ENCODE results near the gene PPP1R15A.
"Not testable (repeated sequence)": the region's sequence is repeated elsewhere in the genome, so short reads cannot be mapped to it uniquely, and the experiment has no call there.

PPP1R15A gene

GRCh38 chr19:48881741-48882657 lies 9.8 kb downstream of the PPP1R15A start:
- no peak for DNase-seq

GRCh38 chr19:48883726-48884125 lies 11.5 kb downstream of the PPP1R15A start:
- DNase-seq, result no peak

GRCh38 chr19:48887861-48888612 lies 15.8 kb downstream of the PPP1R15A start:
- DNase-seq, result no peak

- not testable (repeated sequence) for DNase-seq
Observed at GRCh38 chr19:48889496-48889895, 17.3 kb downstream of the PPP1R15A start.

GRCh38 chr19:48890551-48890950 lies 18.3 kb downstream of the PPP1R15A start:
- DNase-seq, result no peak

- no peak for DNase-seq
Observed at GRCh38 chr19:48895226-48895625, 23.0 kb downstream of the PPP1R15A start.

GRCh38 chr19:48896191-48896720 lies 24.0 kb downstream of the PPP1R15A start:
- peak; percentile 49 for DNase-seq

GRCh38 chr19:48897181-48897580 lies 25.0 kb downstream of the PPP1R15A start:
- DNase-seq, result no peak

GRCh38 chr19:48899386-48899749 lies 27.1 kb downstream of the PPP1R15A start:
- DNase-seq, result not testable (repeated sequence)

- DNase-seq, result peak; percentile 98
Observed at GRCh38 chr19:48899781-48900476, 27.7 kb downstream of the PPP1R15A start, which contains the start of gene NUCB1. NUCB1 (plus strand) TSS chr19:48900312; CDS start chr19:48900797, 485 bp downstream.

- DNase-seq, result no peak
Observed at GRCh38 chr19:48900477-48901406, 28.5 kb downstream of the PPP1R15A start.

GRCh38 chr19:48902291-48902690 lies 30.1 kb downstream of the PPP1R15A start:
- DNase-seq, result not testable (repeated sequence)

- not testable (repeated sequence) for DNase-seq
Observed at GRCh38 chr19:48903788-48904187, 31.6 kb downstream of the PPP1R15A start.

- no peak for DNase-seq
Observed at GRCh38 chr19:48905664-48906063, 33.4 kb downstream of the PPP1R15A start.

GRCh38 chr19:48906324-48906723 lies 34.1 kb downstream of the PPP1R15A start:
- no peak for DNase-seq

GRCh38 chr19:48907671-48908070 lies 35.5 kb downstream of the PPP1R15A start:
- DNase-seq, result no peak

GRCh38 chr19:48909424-48910077 lies 37.3 kb downstream of the PPP1R15A start:
- DNase-seq, result not testable (repeated sequence)

GRCh38 chr19:48910803-48911202 lies 38.6 kb downstream of the PPP1R15A start:
- DNase-seq, result no peak

- no peak for DNase-seq
Observed at GRCh38 chr19:48913114-48913889, 41.1 kb downstream of the PPP1R15A start.

GRCh38 chr19:48914181-48914580 lies 42.0 kb downstream of the PPP1R15A start:
- no peak for DNase-seq

Data from activated CD4-positive, CD25-positive, alpha-beta regulatory T cell treated with anti-CD3 and anti-CD28 coated beads, Interleukin-2, amount 50 U/mL, for 72 hours (primary cell).